B cell (primary cell): ENCODE results near the gene SLC24A4. TPM values are rescaled to one million over a fixed set of nuclear protein-coding genes. Genes with fewer than 3 reads are reported as not detected.

ENCODE experiments used
- ATAC-seq: fragments of 200-7000 bp; cut with Tn5 transposase; one replicate; pipeline ENCODE4 v1.10.0; 2021; ENCODE audit warnings: low read depth, mild to moderate bottlenecking, moderate number of reproducible peaks, moderate library complexity
- CTCF ChIA-PET: fragments of 350-600 bp; sonication (Branson Sonifier 250); formaldehyde crosslinking; loops from one replicate; lab custom pipeline; 2021; ENCODE audit warnings: antibody characterized with exemption, inconsistent platforms; lab: Charles Lee
- POLR2A ChIA-PET: fragments of 350-600 bp; sonication (Branson Sonifier 250); formaldehyde crosslinking; loops from one replicate; lab custom pipeline; 2021; ENCODE audit warnings: antibody characterized with exemption; lab: Charles Lee
- DNase-seq: peaks from one replicate; pipeline ENCODE4 v3.0.0; 2013
- H2AFZ ChIP-seq: 2 replicates; pipeline ENCODE4 v1.6.1; 2012; ENCODE audit warnings: mild to moderate bottlenecking, low read depth, low read length; ENCODE audit not compliant: insufficient read depth, poor library complexity, severe bottlenecking
- H3K27ac ChIP-seq, 2 donors: 1 replicate in 1 of 2; 2 replicates in 1 of 2; pipeline ENCODE4 v1.5.1; 2012 to 2013; ENCODE audit warnings: low read length in 2 of 2, mild to moderate bottlenecking in 2 of 2, moderate library complexity in 1 of 2
- H3K27me3 ChIP-seq, 4 experiments: fragments of 200-600 bp in 1 of 4; sonication (generic) in 1 of 4; replicated peaks in 1 of 4; 1 replicate in 2 of 4; 2 replicates in 2 of 4; pipeline versions ENCODE4 v1.6.1 to v1.7.0; 2013 to 2016; ENCODE audit warnings: low read length in 3 of 4, mild to moderate bottlenecking in 2 of 4, mixed read lengths in 1 of 4, moderate library complexity in 1 of 4; ENCODE audit not compliant: insufficient read depth in 4 of 4, control insufficient read depth in 3 of 4; ENCODE audit errors: control extremely low read depth in 1 of 4
- H3K36me3 ChIP-seq, 2 experiments: replicated peaks in 1 of 2; 1 replicate in 1 of 2; 2 replicates in 1 of 2; pipeline versions ENCODE4 v1.6.1 to v1.7.1; 2013; ENCODE audit warnings: low read length in 1 of 2; ENCODE audit not compliant: insufficient read depth in 2 of 2, control insufficient read depth in 1 of 2; ENCODE audit errors: control extremely low read depth in 1 of 2, extremely low read depth in 1 of 2
- H3K4me1 ChIP-seq, 2 donors: fragments of 200-600 bp in 1 of 2; sonication (generic) in 1 of 2; 1 replicate in 1 of 2; 2 replicates in 1 of 2; pipeline versions ENCODE4 v1.5.1 to v1.6.1; 2013 to 2017; ENCODE audit warnings: low read length in 2 of 2; ENCODE audit not compliant: control insufficient read depth in 2 of 2, insufficient read depth in 2 of 2
- H3K4me2 ChIP-seq: replicated peaks from 2 replicates; pipeline ENCODE3; 2012; ENCODE audit warnings: mild to moderate bottlenecking, low read depth, low read length; ENCODE audit not compliant: poor library complexity, severe bottlenecking
- H3K4me3 ChIP-seq, 5 experiments: fragments of 200-600 bp in 1 of 5; sonication (generic) in 1 of 5; 1 replicate in 3 of 5; 2 replicates in 2 of 5; pipeline versions ENCODE4 v1.5.1 to v1.7.0; 2011 to 2016; ENCODE audit warnings: low read length in 4 of 5, mild to moderate bottlenecking in 4 of 5, low read depth in 2 of 5, control low read depth in 1 of 5, moderate library complexity in 1 of 5; ENCODE audit not compliant: insufficient read depth in 1 of 5; ENCODE audit errors: control extremely low read depth in 1 of 5, extremely low read depth in 1 of 5
- H3K79me2 ChIP-seq: fragments of 200-600 bp; sonication (generic); one replicate; pipeline ENCODE4 v1.6.0; 2016; ENCODE audit warnings: low read length; ENCODE audit not compliant: control insufficient read depth, insufficient read depth
- H3K9ac ChIP-seq: fragments of 200-600 bp; sonication (generic); 2 replicates; pipeline ENCODE4 v1.6.1; 2017; ENCODE audit warnings: mild to moderate bottlenecking, low read length, moderate library complexity
- H3K9me3 ChIP-seq, 3 donors: one replicate each; pipeline versions ENCODE4 v1.6.1 to v1.7.1; 2013; ENCODE audit warnings: low read length in 2 of 3; ENCODE audit not compliant: control insufficient read depth in 2 of 3, insufficient read depth in 1 of 3; ENCODE audit errors: control extremely low read depth in 1 of 3
- H4K20me1 ChIP-seq: 2 replicates; pipeline ENCODE4 v1.6.0; 2012; ENCODE audit warnings: mild to moderate bottlenecking, low read length; ENCODE audit not compliant: insufficient read depth, control insufficient read depth, poor library complexity, severe bottlenecking
- H3K27ac Mint-ChIP-seq: one replicate; pipeline ENCODE4 v1.8.0; 2021; ENCODE audit warnings: mixed read lengths
- H3K27me3 Mint-ChIP-seq: one replicate; pipeline ENCODE4 v1.8.0; 2021; ENCODE audit warnings: mixed read lengths
- H3K4me1 Mint-ChIP-seq: one replicate; pipeline ENCODE4 v1.8.0; 2021; ENCODE audit warnings: mixed read lengths
- H3K4me3 Mint-ChIP-seq: one replicate; pipeline ENCODE4 v1.8.0; 2021; ENCODE audit warnings: mixed read lengths
- H3K9me3 Mint-ChIP-seq: one replicate; pipeline ENCODE4 v1.8.0; 2022; ENCODE audit warnings: mixed read lengths; ENCODE audit not compliant: insufficient read depth
- EZH2 ChIP-seq: IDR thresholded peaks from 2 replicates; pipeline ENCODE4 v1.6.1; 2012; ENCODE audit warnings: borderline replicate concordance, low read depth, mild to moderate bottlenecking, moderate library complexity, low read length; ENCODE audit not compliant: insufficient read depth, poor library complexity, severe bottlenecking
- WGBS: methylation state at CpG from one replicate; pipeline ENCODE4 v1.1.5; 2013; ENCODE audit warnings: missing lambda C conversion rate; ENCODE audit not compliant: insufficient coverage; 5-methylcytosine and 5-hydroxymethylcytosine counted together
- intact Hi-C: fragments of 100-400 bp; cut with micrococcal nuclease; formaldehyde crosslinking; loops from one replicate; pipeline ENCODE4 v1.10.0; 2022
- polyA plus RNA-seq: library from polyadenylated mRNA; depleted of rRNA; stranded (reverse); fragments of >200 nt; gene quantifications from 2 replicates; pipeline ENCODE4 v1.2.3, GENCODE V29; 2012
- total RNA-seq, 2 donors: library from RNA; stranded (reverse); fragments of 120-200 nt in 1 of 2; gene quantifications; 1 replicate in 1 of 2; 2 replicates in 1 of 2; pipeline versions ENCODE4 v1.2.3 to v1.2.4, GENCODE V29; 2013 to 2022
- TF ChIP-seq, protein P1 (sequence below): fragments of 200-600 bp; IDR thresholded peaks from one replicate; pipeline ENCODE4 v1.8.0; 2022; ENCODE audit warnings: antibody characterized with exemption, mild to moderate bottlenecking

SLC24A4 gene
- total and polyA plus RNA-seq, 2 donors (not counting 1 experiment from before 2014, with no cell fraction given) = 0.19 TPM; not detected in 1

DNA sequence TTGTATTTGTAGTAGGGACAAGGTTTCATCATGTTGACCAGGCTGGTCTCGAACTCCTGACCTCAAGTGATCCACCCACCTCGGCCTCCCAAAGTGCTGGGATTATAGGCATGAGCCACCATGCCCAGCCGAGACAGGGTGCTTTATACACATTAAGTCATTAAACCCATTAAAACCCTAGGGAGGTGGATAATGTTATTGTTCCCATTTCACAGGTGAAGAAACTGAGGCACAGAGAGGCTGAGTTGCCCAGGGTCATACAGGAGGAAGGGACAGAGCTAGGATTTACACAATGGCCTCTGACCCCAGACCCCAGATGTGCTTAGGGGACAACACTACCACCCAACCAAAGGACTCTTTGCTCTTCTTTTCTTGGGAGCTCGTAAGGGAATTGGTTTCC lies 139.6 kb downstream of the SLC24A4 start:
- no peaks in the 10 kb centered on the region for H4K20me1 ChIP-seq
- WGBS = no CpG with 5 or more reads among the region's 4 CpGs
- H3K27ac Mint-ChIP-seq = peak overlapping the region; percentile 63

DNA sequence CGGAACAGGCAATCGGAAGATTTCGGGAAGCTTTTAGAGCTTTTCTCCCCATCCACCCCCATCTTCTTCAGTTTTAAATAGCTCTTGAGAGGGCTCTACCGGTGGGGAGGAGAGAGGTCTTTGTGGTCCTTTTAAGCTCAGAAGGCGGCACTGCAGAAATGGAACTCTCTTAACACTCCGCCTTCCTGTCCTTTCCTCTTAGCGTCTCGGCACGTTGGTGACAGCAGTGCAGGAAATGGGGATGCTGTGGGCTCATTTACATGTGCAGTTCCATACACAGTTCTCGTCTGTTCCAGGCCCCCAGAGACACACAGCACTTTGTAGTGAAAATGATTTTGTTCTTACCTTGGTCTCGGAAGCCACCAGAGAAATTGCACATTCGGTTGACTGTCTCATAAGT lies 140.2 kb downstream of the SLC24A4 start:
- H3K4me3 Mint-ChIP-seq = no peak overlapping the region
- H3K9me3 Mint-ChIP-seq = peaks cover 2% of the 10 kb centered on the region
- DNase-seq = no peak
- POLR2A ChIA-PET = no interaction called here
- H3K79me2 ChIP-seq = no peaks in the 10 kb centered on the region
- H3K4me1 Mint-ChIP-seq = peaks cover 6% of the 10 kb centered on the region
- peaks cover 13 to 17% of the 10 kb centered on the region in 2 donors for H3K4me1 ChIP-seq
- TF ChIP-seq EZH2 = no peak
- TF ChIP-seq, protein P1, sequence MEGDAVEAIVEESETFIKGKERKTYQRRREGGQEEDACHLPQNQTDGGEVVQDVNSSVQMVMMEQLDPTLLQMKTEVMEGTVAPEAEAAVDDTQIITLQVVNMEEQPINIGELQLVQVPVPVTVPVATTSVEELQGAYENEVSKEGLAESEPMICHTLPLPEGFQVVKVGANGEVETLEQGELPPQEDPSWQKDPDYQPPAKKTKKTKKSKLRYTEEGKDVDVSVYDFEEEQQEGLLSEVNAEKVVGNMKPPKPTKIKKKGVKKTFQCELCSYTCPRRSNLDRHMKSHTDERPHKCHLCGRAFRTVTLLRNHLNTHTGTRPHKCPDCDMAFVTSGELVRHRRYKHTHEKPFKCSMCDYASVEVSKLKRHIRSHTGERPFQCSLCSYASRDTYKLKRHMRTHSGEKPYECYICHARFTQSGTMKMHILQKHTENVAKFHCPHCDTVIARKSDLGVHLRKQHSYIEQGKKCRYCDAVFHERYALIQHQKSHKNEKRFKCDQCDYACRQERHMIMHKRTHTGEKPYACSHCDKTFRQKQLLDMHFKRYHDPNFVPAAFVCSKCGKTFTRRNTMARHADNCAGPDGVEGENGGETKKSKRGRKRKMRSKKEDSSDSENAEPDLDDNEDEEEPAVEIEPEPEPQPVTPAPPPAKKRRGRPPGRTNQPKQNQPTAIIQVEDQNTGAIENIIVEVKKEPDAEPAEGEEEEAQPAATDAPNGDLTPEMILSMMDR = no peak
- ATAC-seq = no peak
- 63% methylated on average over 3 of the region's 12 CpGs for WGBS
- H3K4me2 ChIP-seq = no peak overlapping the region
- H3K4me3 ChIP-seq = no peak overlapping the region
- H3K27ac ChIP-seq = no peak overlapping the region
- CTCF ChIA-PET = no interaction called here
- no peaks in the 10 kb centered on the region for H4K20me1 ChIP-seq
- peaks cover 24% of the 10 kb centered on the region for H3K27me3 Mint-ChIP-seq
- H3K27ac Mint-ChIP-seq = no peak overlapping the region
- no peaks in the 10 kb centered on the region for H3K36me3 ChIP-seq
- H3K27me3 ChIP-seq = peaks cover 0 to 27% (median 7%) of the 10 kb centered on the region in 4 experiments
- H3K9me3 ChIP-seq = peaks cover 0 to 14% (median 8%) of the 10 kb centered on the region in 3 donors
- H3K9ac ChIP-seq = no peak overlapping the region
- intact Hi-C loops = no loop called here
- no peak overlapping the region for H2AFZ ChIP-seq

More for the DNA sequence above, 139.6 kb downstream of the SLC24A4 start:
- intact Hi-C loops = no loop called here
- H3K4me3 ChIP-seq = no peak overlapping the region
- Mint-ChIP-seq H3K9me3 (peaks cover 2% of the 10 kb centered on the region), H3K4me3 (no peak overlapping the region), H3K27me3 (peaks cover 24% of the 10 kb centered on the region), H3K4me1 (peaks cover 6% of the 10 kb centered on the region)
- ATAC-seq (no peak), DNase-seq (no peak)
- H3K4me2 ChIP-seq = no peak overlapping the region
- H3K79me2 ChIP-seq = no peaks in the 10 kb centered on the region
- TF ChIP-seq, protein P1 = no peak
- no peak for TF ChIP-seq EZH2
- POLR2A ChIA-PET = interaction anchor here (0.6 kb wide), 1 partner anchor 606 kb away, joined by 6 read pairs; no protein-coding TSS in a partner anchor
- H3K9ac ChIP-seq = no peak overlapping the region
- peaks cover 0 to 27% (median 7%) of the 10 kb centered on the region in 4 experiments for H3K27me3 ChIP-seq
- CTCF ChIA-PET = no interaction called here
- H3K4me1 ChIP-seq = peaks cover 13 to 17% of the 10 kb centered on the region in 2 donors
- H3K36me3 ChIP-seq = no peaks in the 10 kb centered on the region
- H3K27ac ChIP-seq = no peak overlapping the region
- H3K9me3 ChIP-seq = peaks cover 0 to 11% (median 6%) of the 10 kb centered on the region in 3 donors
- H2AFZ ChIP-seq = no peak overlapping the region
